ENCODE measurements around the gene ZFYVE9.
"Not testable (repeated sequence)": the region's sequence is repeated elsewhere in the genome, so short reads cannot be mapped to it uniquely, and the experiment has no call there.

The ZFYVE9 gene

DNA sequence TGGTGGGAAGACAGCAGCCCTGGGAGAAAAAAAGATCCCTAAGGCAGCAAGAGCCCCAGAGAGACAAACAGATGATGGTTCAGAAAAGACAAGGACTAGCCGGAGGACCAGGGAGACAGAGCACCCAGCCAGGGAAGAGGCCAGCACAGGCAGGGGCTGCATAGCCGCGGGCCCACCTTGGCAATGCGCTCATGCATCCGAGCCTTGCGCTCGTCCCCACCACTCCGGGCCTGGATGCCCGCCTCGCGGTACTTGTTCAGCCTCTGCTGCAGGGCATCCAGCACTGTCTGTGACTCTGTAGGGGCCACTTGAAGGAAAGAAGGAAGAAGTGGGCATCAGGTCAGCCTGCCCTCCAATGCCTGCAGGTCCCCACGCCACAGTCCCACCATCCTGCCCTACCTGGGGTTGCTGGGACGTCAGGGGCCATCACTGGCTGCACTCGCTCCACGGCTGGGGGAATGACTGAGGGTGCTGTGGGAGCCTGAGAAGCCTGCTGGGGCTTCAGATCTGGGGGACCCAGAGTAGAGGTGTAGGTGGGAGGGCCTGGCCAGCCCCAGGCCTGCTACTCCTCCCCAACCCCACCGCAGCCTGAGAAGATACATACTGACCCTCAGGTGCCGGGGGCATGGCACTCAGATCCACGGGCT, 217.1 kb downstream of the ZFYVE9 start:
- peaks cover 6% of the 10 kb centered on the region for H3K4me1 Mint-ChIP-seq (ENCODE audit: low read depth)
- H3K27ac Mint-ChIP-seq: no peak overlapping the region
- DNase-seq (ENCODE audit: low spot score): no peak
- peaks cover 72% of the 10 kb centered on the region for H3K36me3 Mint-ChIP-seq (ENCODE audit: low read depth)
- H3K27me3 Mint-ChIP-seq (ENCODE audit: low read depth): no peaks in the 10 kb centered on the region
- no peak overlapping the region for H3K4me3 Mint-ChIP-seq
- H3K9me3 Mint-ChIP-seq: no peaks in the 10 kb centered on the region

GRCh38 chr1:52359676-52360594, 218.0 kb downstream of the ZFYVE9 start:
- Mint-ChIP-seq H3K9me3 (no peaks in the 10 kb centered on the region), H3K36me3 (ENCODE audit: low read depth) (peaks cover 72% of the 10 kb centered on the region), H3K27ac (no peak overlapping the region), H3K4me3 (no peak overlapping the region), H3K4me1 (ENCODE audit: low read depth) (peaks cover 13% of the 10 kb centered on the region), H3K27me3 (ENCODE audit: low read depth) (no peaks in the 10 kb centered on the region)
- no peak for DNase-seq (ENCODE audit: low spot score)

- peaks cover 72% of the 10 kb centered on the region for H3K36me3 Mint-ChIP-seq (ENCODE audit: low read depth)
- H3K27me3 Mint-ChIP-seq (ENCODE audit: low read depth): no peaks in the 10 kb centered on the region
- H3K4me1 Mint-ChIP-seq (ENCODE audit: low read depth): peaks cover 13% of the 10 kb centered on the region
- no peak for DNase-seq (ENCODE audit: low spot score)
- H3K27ac Mint-ChIP-seq: no peak overlapping the region
- no peak overlapping the region for H3K4me3 Mint-ChIP-seq
- H3K9me3 Mint-ChIP-seq: no peaks in the 10 kb centered on the region
Observed at GRCh38 chr1:52360595-52360968, 218.7 kb downstream of the ZFYVE9 start.

GRCh38 chr1:52364235-52364839, 222.4 kb downstream of the ZFYVE9 start:
- H3K9me3 Mint-ChIP-seq: no peaks in the 10 kb centered on the region
- peaks cover 44% of the 10 kb centered on the region for H3K36me3 Mint-ChIP-seq (ENCODE audit: low read depth)
- H3K4me1 Mint-ChIP-seq (ENCODE audit: low read depth): peaks cover 27% of the 10 kb centered on the region
- peak overlapping the region; percentile 99 for H3K27ac Mint-ChIP-seq
- no peak for DNase-seq (ENCODE audit: low spot score)
- H3K27me3 Mint-ChIP-seq (ENCODE audit: low read depth): no peaks in the 10 kb centered on the region
- H3K4me3 Mint-ChIP-seq: peak overlapping the region; percentile 96

DNA sequence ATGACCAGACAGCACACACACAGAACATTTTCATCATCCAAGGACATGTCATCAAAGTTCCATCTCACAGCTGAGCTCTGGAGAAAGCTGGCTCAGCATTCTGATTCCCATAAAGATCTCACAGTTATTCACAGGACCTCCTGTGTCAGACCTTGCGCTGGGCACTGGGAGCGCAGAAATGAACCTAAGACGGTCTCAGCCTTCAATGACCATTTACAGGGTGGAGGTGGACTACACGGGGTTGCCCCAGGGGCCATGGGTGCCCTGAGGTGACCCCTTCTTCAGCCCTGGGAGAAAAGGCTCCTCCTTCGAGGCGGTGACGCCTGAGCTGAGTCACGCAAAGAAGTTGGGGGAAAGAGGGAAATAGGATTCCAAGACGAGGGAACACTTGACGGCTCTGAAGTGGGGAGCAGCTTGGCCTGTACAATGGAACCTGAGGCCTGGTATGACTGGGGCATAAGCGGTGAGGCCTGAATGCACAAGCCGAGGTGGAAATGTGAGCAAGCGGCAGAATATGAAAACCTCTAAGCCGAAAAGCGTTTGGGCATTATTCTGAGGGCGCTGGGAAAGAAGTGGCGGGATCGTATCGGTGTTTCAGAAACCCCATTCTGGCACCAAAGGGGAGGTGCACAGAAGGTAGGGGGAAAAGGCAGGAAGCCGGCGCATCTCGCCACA, 223.3 kb downstream of the ZFYVE9 start:
- Mint-ChIP-seq H3K27me3 (ENCODE audit: low read depth) (no peaks in the 10 kb centered on the region), H3K4me3 (peak overlapping the region; percentile 96), H3K27ac (peak overlapping the region; percentile 99), H3K9me3 (no peaks in the 10 kb centered on the region), H3K4me1 (ENCODE audit: low read depth) (peaks cover 27% of the 10 kb centered on the region), H3K36me3 (ENCODE audit: low read depth) (peaks cover 38% of the 10 kb centered on the region)
- DNase-seq (ENCODE audit: low spot score): peak; percentile 17

DNA sequence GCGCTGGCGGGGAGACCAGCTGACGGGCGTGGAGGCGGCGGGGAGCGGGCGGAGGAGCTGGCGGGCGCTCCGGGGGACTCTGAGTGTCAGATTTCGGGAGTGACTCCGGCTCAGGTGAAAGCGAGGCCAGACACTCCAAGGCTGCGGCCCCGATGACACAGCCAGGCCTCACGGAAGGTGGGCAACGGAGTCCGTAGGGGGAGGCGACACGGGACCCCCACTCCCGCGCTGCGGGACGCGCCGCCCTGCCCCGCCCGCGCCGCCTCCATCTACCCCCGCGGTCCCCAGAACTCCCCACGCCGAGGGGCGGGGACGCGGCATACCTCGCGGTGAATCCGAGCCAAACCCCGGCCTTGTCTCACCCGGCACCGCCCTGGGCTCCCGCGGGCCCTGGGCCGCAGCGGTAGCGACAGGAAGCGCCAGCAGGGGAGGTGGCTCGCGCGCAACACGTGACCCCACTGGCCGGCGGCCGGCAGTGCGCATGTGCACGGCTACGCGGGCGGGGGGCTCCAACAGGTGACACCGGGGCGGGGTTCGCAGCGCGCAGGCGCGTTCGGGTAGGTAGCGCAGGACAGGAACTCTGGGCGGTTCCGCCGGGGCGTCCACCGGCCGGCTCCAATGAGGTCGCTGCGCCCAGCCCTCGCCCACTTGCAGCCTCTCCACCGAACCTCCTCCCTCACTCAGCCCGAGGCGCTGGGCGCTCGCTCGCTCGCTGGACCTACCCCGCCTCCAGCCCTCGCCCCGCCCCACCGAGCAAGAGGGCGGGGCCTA, 224.0 kb downstream of the ZFYVE9 start, which contains the start of gene CC2D1B:
TSS of gene CC2D1B (minus strand) at position 460 of the 771 bp plus-strand sequence. CDS start 1,585 bp downstream, outside the sequence.
- DNase-seq (ENCODE audit: low spot score): peak; percentile 100
- Mint-ChIP-seq H3K4me1 (ENCODE audit: low read depth) (peaks cover 27% of the 10 kb centered on the region), H3K4me3 (peak within 1 kb of the TSS; percentile 96), H3K36me3 (ENCODE audit: low read depth) (peaks cover 37% of the 10 kb centered on the region), H3K9me3 (no peaks in the 10 kb centered on the region), H3K27ac (peak within 1 kb of the TSS; percentile 99), H3K27me3 (ENCODE audit: low read depth) (no peaks in the 10 kb centered on the region)

- Mint-ChIP-seq H3K27ac (peak overlapping the region; percentile 79), H3K4me3 (peak overlapping the region; percentile 96), H3K36me3 (ENCODE audit: low read depth) (peaks cover 34% of the 10 kb centered on the region), H3K27me3 (ENCODE audit: low read depth) (no peaks in the 10 kb centered on the region), H3K9me3 (no peaks in the 10 kb centered on the region), H3K4me1 (ENCODE audit: low read depth) (peaks cover 27% of the 10 kb centered on the region)
- no peak for DNase-seq (ENCODE audit: low spot score)
Observed at GRCh38 chr1:52366517-52366827, 224.6 kb downstream of the ZFYVE9 start.

GRCh38 chr1:52367272-52367671, 225.4 kb downstream of the ZFYVE9 start:
- Mint-ChIP-seq H3K4me1 (ENCODE audit: low read depth) (peaks cover 27% of the 10 kb centered on the region), H3K36me3 (ENCODE audit: low read depth) (peaks cover 30% of the 10 kb centered on the region), H3K27me3 (ENCODE audit: low read depth) (no peaks in the 10 kb centered on the region), H3K9me3 (no peaks in the 10 kb centered on the region), H3K27ac (peak overlapping the region; percentile 29), H3K4me3 (peak overlapping the region; percentile 10)
- no peak for DNase-seq (ENCODE audit: low spot score)

DNA sequence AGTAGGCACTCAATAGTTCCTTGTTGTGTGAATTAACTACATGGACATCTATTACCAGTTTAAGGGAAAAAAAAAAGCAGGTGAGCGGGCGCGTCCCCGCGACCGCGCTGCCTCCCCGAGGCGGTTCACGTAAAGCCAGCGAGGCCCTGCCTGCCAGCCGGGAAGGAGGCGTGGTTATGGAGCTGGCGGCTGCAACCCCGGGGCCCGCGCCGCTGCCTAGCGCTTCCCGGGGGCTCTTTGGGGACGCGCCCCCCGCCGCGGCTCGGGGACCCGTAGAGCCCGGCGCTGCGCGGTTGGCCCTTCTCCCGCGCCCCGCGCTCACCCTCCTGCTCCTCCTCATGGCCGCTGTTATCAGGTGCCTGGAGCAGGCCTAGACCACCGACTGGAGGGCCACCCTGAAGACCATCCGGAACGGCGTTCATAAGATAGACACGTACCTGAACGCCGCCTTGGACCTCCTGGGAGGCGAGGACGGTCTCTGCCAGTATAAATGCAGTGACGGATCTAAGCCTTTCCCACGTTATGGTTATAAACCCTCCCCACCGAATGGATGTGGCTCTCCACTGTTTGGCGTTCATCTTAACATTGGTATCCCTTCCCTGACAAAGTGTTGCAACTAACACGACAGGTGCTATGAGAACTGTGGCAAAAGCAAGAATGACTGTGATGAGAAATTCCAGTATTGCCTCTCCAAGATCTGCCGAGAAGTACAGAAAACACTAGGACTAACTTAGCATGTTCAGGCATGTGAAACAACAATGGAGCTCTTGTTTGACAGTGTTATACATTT, 226.7 kb downstream of the ZFYVE9 start:
- DNase-seq (ENCODE audit: low spot score): peak; percentile 61
- peak overlapping the region; percentile 62 for H3K4me3 Mint-ChIP-seq
- H3K9me3 Mint-ChIP-seq: no peaks in the 10 kb centered on the region
- H3K4me1 Mint-ChIP-seq (ENCODE audit: low read depth): peaks cover 23% of the 10 kb centered on the region
- H3K27me3 Mint-ChIP-seq (ENCODE audit: low read depth): no peaks in the 10 kb centered on the region
- no peak overlapping the region for H3K27ac Mint-ChIP-seq
- H3K36me3 Mint-ChIP-seq (ENCODE audit: low read depth): peaks cover 32% of the 10 kb centered on the region

- DNase-seq (ENCODE audit: low spot score); H3K9me3 Mint-ChIP-seq; H3K27me3 Mint-ChIP-seq (ENCODE audit: low read depth); H3K27ac Mint-ChIP-seq; H3K4me3 Mint-ChIP-seq: not testable (repeated sequence)
- peaks cover 14% of the 10 kb centered on the region for H3K4me1 Mint-ChIP-seq (ENCODE audit: low read depth)
- peaks cover 33% of the 10 kb centered on the region for H3K36me3 Mint-ChIP-seq (ENCODE audit: low read depth)
Observed at GRCh38 chr1:52369851-52370250, 228.0 kb downstream of the ZFYVE9 start.

DNA sequence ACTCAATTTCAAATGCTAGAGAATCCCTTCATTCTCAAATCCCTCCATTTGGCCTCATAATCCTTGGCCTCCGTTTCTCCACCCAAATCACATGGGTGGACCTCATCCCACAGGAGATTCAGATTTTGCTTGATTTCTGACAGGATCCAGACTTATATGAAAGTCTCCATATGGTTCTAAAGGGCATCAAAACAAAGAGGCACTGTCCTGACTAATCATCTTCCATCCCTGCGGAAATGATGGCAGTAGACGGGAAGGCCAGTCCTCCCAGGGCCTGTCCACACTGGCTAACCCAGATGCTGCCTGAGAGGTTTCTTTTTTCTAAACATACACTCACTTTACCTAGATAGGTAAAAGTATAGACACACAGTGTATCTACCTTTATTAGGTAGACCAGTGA, 243.5 kb downstream of the ZFYVE9 start:
- no peak overlapping the region for H3K4me3 Mint-ChIP-seq
- H3K27ac Mint-ChIP-seq: no peak overlapping the region
- peaks cover 6% of the 10 kb centered on the region for H3K4me1 Mint-ChIP-seq (ENCODE audit: low read depth)
- peaks cover 69% of the 10 kb centered on the region for H3K36me3 Mint-ChIP-seq (ENCODE audit: low read depth)
- DNase-seq (ENCODE audit: low spot score): no peak
- no peaks in the 10 kb centered on the region for H3K27me3 Mint-ChIP-seq (ENCODE audit: low read depth)
- no peaks in the 10 kb centered on the region for H3K9me3 Mint-ChIP-seq

DNA sequence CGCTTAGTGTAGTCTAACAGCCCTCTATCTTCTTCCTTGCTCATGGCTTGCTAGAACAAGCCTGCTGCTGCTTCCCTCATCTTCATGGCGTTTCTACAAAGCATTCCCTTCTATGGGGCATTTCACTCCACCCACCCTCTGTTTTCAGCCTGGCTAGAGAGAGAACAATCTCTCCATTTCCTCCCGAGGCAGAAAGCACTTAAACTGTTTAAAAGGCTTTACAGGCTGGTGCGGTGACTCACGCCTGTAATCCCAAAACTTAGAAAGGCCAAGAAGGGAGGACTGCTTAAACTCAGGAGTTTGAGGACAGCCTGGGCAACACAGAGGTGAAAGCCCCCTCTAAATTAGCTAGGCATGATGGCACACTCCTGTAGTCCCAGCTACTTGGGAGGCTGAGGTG, 244.6 kb downstream of the ZFYVE9 start:
- Mint-ChIP-seq H3K27ac (no peak overlapping the region), H3K4me1 (ENCODE audit: low read depth) (peaks cover 6% of the 10 kb centered on the region)

More for the DNA sequence above, 244.6 kb downstream of the ZFYVE9 start:
- Mint-ChIP-seq H3K36me3 (ENCODE audit: low read depth) (peaks cover 65% of the 10 kb centered on the region), H3K9me3 (no peaks in the 10 kb centered on the region), H3K27me3 (ENCODE audit: low read depth) (no peaks in the 10 kb centered on the region), H3K4me3 (no peak overlapping the region)
- DNase-seq (ENCODE audit: low spot score): no peak
